ENCODE results near the gene CELSR2. TPM values are rescaled to one million over a fixed set of nuclear protein-coding genes. Genes with fewer than 3 reads are reported as not detected.
A peak's percentile ranks its signal among the peaks of the same experiment; 100 is the strongest.

CELSR2 gene
- polyA plus RNA-seq, 2 donors, result 17.4 to 19.4 TPM

DNA sequence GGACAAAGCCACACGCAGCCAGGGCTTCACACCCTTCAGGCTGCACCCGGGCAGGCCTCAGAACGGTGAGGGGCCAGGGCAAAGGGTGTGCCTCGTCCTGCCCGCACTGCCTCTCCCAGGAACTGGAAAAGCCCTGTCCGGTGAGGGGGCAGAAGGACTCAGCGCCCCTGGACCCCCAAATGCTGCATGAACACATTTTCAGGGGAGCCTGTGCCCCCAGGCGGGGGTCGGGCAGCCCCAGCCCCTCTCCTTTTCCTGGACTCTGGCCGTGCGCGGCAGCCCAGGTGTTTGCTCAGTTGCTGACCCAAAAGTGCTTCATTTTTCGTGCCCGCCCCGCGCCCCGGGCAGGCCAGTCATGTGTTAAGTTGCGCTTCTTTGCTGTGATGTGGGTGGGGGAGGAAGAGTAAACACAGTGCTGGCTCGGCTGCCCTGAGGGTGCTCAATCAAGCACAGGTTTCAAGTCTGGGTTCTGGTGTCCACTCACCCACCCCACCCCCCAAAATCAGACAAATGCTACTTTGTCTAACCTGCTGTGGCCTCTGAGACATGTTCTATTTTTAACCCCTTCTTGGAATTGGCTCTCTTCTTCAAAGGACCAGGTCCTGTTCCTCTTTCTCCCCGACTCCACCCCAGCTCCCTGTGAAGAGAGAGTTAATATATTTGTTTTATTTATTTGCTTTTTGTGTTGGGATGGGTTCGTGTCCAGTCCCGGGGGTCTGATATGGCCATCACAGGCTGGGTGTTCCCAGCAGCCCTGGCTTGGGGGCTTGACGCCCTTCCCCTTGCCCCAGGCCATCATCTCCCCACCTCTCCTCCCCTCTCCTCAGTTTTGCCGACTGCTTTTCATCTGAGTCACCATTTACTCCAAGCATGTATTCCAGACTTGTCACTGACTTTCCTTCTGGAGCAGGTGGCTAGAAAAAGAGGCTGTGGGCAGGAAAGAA lies 25.5 kb downstream of the CELSR2 start:
- Histone ChIP-seq H3K27me3 (ENCODE audit: control insufficient read depth in 1 of 2, insufficient read depth in 2 of 2, low read length in 2 of 2) (no peaks in the 10 kb centered on the region), H3K9me3 (ENCODE audit: control insufficient read depth in 2 of 2, insufficient read depth in 1 of 2, low read depth in 1 of 2, low read length in 1 of 2) (no peaks in the 10 kb centered on the region), H3K4me1 (ENCODE audit: control insufficient read depth in 2 of 2, insufficient read depth in 2 of 2, low read length in 1 of 2) (peaks cover 0 to 16% of the 10 kb centered on the region in 2 donors), H3K36me3 (ENCODE audit: control insufficient read depth in 2 of 2, insufficient read depth in 2 of 2, low read length in 1 of 2) (peaks cover 0 to 27% of the 10 kb centered on the region in 2 donors), H3K4me3 (ENCODE audit: low read depth in 1 of 2, low read length in 2 of 2) (no peak overlapping the region), H3K27ac (ENCODE audit: low read depth in 2 of 2, low read length in 1 of 2) (peak overlapping the region; percentile 85 to 96)
- WGBS, 2 donors, result 24 to 35% methylated on average over 24 of the region's 24 CpGs

DNA sequence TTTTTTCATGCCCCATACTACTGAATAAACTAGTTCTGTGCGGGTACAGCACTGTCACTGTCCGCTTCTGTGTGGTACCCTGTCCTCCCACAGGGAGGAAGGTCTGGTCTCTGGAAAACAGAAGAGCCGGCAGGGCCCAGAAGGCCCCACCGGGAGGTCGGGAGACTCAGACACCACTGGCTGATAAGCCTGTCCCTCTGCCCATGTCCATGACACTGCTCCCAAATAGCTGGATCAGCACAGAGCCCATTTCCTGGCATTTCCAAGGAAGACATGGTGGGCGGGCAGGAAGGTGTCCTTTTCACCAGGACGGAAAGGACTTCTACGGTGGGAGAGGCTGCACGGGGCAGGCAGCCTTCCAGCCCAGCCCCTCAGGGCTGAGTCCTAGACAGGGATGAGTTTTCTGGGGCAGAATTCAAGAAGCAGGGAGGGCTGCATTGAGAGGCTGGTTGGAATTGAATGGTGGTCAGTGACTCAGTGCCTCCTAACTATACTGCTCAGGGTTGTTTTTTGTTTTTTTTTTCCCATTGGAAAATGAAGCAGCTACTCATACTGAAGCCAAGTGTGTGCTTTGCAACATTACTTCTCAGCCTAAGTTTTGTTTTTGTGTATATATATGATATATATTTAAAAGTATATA lies 26.5 kb downstream of the CELSR2 start:
- peaks cover 0 to 16% of the 10 kb centered on the region in 2 donors for H3K4me1 ChIP-seq (ENCODE audit: control insufficient read depth in 2 of 2, insufficient read depth in 2 of 2, low read length in 1 of 2)
- H3K27ac ChIP-seq (ENCODE audit: low read depth in 2 of 2, low read length in 1 of 2), result peak overlapping the region; percentile 66 to 96
- no peak overlapping the region for H3K4me3 ChIP-seq (ENCODE audit: low read depth in 1 of 2, low read length in 2 of 2)
- 55% methylated on average over 9 of the region's 9 CpGs for WGBS, 2 donors
- no peaks in the 10 kb centered on the region for H3K27me3 ChIP-seq (ENCODE audit: control insufficient read depth in 1 of 2, insufficient read depth in 2 of 2, low read length in 2 of 2)
- H3K9me3 ChIP-seq (ENCODE audit: control insufficient read depth in 2 of 2, insufficient read depth in 1 of 2, low read depth in 1 of 2, low read length in 1 of 2), result no peaks in the 10 kb centered on the region
- H3K36me3 ChIP-seq (ENCODE audit: control insufficient read depth in 2 of 2, insufficient read depth in 2 of 2, low read length in 1 of 2), result peaks cover 0 to 20% of the 10 kb centered on the region in 2 donors

DNA sequence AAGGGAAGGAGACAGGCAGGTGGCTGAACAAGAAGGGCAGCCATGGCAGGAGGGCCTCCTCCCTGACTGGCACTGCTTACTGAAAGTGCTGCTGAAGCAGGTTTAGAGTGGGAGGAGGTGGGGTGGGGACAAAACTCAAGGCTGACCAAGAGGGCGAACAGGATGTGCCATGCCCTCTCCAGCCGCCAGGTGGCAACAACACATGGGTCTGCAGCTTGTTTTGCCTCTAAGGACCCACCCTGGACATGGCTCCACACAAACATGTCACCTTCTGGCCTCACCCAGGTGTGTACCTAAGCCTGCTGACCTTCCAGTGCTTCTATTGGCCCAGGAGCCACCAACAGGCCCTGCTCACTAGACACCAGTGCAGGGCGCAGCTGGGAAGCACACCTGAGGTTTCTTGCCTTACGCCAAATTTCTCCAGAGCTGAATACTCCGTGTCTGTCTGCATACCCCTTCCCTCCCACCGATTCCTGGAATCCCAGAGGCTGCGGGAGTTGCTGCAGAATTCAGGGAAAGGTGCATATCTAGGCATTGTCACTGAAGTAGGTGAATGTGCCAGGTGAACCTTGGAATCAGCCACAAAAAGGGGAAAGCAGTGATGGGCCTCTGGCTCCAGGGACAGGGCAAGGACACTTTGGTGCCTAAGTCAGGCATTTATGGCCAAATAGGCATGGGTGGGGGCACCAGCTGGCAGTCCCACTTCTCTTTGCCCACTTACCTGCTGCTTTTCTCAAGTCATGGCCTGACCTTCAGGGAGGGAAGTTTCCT lies 28.3 kb downstream of the CELSR2 start:
- WGBS, 2 donors, result 56 to 68% methylated on average over 7 of the region's 7 CpGs
- Histone ChIP-seq H3K9me3 (ENCODE audit: control insufficient read depth in 2 of 2, insufficient read depth in 1 of 2, low read depth in 1 of 2, low read length in 1 of 2) (no peaks in the 10 kb centered on the region), H3K4me1 (ENCODE audit: control insufficient read depth in 2 of 2, insufficient read depth in 2 of 2, low read length in 1 of 2) (peaks cover 3 to 24% of the 10 kb centered on the region in 2 donors), H3K36me3 (ENCODE audit: control insufficient read depth in 2 of 2, insufficient read depth in 2 of 2, low read length in 1 of 2) (peaks cover 0 to 7% of the 10 kb centered on the region in 2 donors), H3K4me3 (ENCODE audit: low read depth in 1 of 2, low read length in 2 of 2) (no peak overlapping the region), H3K27me3 (ENCODE audit: control insufficient read depth in 1 of 2, insufficient read depth in 2 of 2, low read length in 2 of 2) (no peaks in the 10 kb centered on the region), H3K27ac (ENCODE audit: low read depth in 2 of 2, low read length in 1 of 2) (peak overlapping the region; percentile 71 to 87)

DNA sequence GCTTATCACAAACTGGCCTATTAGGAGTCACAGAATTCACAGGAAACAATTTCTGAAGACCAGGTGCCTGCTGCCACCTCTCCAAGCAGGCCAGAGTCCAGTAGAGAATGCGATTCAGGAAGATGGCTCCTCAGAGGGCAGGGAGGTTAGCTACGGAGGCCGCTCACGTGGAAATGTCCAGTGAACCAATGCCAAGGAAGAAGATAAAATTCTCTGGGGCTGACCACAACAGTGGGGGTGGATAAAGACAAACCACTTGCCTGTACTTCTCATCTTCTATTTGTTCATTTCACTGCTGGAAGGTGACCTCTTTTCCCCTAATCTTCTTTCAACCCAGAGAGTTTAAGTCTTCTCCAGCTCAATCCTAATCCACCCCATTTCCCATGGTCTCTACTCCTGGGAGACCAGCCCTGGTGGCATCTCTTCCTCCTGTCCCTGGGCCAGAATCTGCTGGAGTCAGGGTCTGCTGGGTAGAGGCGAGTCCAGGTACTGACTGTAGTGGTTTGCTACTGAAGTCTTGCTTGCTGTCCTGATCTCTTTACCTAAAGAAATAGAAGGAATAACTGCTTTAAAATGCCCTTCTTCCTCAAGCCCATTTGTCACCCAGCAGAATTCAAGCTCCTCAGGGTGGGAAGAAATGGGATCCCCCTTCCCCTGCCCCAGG lies 30.4 kb downstream of the CELSR2 start:
- peaks cover 3 to 16% of the 10 kb centered on the region in 2 donors for H3K4me1 ChIP-seq (ENCODE audit: control insufficient read depth in 2 of 2, insufficient read depth in 2 of 2, low read length in 1 of 2)

GRCh38 chr1:109280862-109281261 lies 31.5 kb downstream of the CELSR2 start:
- Histone ChIP-seq H3K9me3 (ENCODE audit: control insufficient read depth in 2 of 2, insufficient read depth in 1 of 2, low read depth in 1 of 2, low read length in 1 of 2) (no peaks in the 10 kb centered on the region), H3K27ac (ENCODE audit: low read depth in 2 of 2, low read length in 1 of 2) (no peak overlapping the region), H3K27me3 (ENCODE audit: control insufficient read depth in 1 of 2, insufficient read depth in 2 of 2, low read length in 2 of 2) (no peaks in the 10 kb centered on the region), H3K36me3 (ENCODE audit: control insufficient read depth in 2 of 2, insufficient read depth in 2 of 2, low read length in 1 of 2) (peaks cover 0 to 5% of the 10 kb centered on the region in 2 donors), H3K4me3 (ENCODE audit: low read depth in 1 of 2, low read length in 2 of 2) (no peak overlapping the region), H3K4me1 (ENCODE audit: control insufficient read depth in 2 of 2, insufficient read depth in 2 of 2, low read length in 1 of 2) (peaks cover 3 to 16% of the 10 kb centered on the region in 2 donors)
- 93 to 94% methylated on average over 12 of the region's 12 CpGs for WGBS, 2 donors

More for the DNA sequence above, 30.4 kb downstream of the CELSR2 start:
- Histone ChIP-seq H3K27me3 (ENCODE audit: control insufficient read depth in 1 of 2, insufficient read depth in 2 of 2, low read length in 2 of 2) (no peaks in the 10 kb centered on the region), H3K36me3 (ENCODE audit: control insufficient read depth in 2 of 2, insufficient read depth in 2 of 2, low read length in 1 of 2) (peaks cover 0 to 5% of the 10 kb centered on the region in 2 donors), H3K9me3 (ENCODE audit: control insufficient read depth in 2 of 2, insufficient read depth in 1 of 2, low read depth in 1 of 2, low read length in 1 of 2) (no peaks in the 10 kb centered on the region), H3K4me3 (ENCODE audit: low read depth in 1 of 2, low read length in 2 of 2) (no peak overlapping the region), H3K27ac (ENCODE audit: low read depth in 2 of 2, low read length in 1 of 2) (no peak overlapping the region)
- WGBS, 2 donors, result 94% methylated on average over 5 of the region's 5 CpGs

DNA sequence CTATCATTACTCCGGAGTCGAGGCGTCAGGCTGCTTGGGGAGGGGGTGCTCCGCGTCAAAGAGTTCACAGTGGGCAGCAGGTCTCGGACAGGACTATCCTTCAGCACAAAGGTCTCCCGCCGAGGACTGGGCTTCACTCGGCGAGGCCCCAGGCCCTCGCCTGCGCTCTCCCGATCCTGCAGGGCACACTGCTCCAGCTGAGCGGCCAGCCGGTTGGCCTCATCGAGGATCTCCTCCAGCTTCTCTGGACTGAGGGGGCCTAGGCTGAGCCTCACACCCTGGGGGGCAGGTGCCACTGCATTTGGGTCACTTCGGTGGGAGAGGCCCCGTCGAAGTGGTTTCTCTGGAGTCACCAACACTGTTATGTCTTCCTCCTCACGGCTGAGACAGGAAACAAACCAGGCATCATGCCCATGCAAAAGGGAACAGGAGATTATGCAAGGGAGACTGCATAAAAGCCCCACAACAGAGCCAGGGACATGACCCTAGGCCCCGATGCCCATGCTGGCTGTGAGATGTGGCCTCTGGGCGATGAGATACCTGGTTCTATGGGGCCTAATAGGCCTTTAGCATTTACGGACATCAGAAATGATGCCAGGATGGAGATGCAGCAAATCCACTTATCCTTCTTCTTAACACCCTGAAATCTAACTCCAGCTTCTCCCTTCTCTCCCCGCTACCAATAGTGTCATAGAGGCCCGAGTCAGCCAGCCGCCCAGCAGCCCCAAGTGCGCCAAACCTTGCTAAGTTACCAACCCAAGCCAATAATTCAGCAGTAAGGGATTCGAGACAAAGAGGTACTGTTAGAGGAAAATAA lies 32.5 kb downstream of the CELSR2 start:
- Histone ChIP-seq H3K27me3 (ENCODE audit: control insufficient read depth in 1 of 2, insufficient read depth in 2 of 2, low read length in 2 of 2) (no peaks in the 10 kb centered on the region), H3K9me3 (ENCODE audit: control insufficient read depth in 2 of 2, insufficient read depth in 1 of 2, low read depth in 1 of 2, low read length in 1 of 2) (no peaks in the 10 kb centered on the region), H3K27ac (ENCODE audit: low read depth in 2 of 2, low read length in 1 of 2) (peak overlapping the region in 1 of 2 donors; percentile 82), H3K4me1 (ENCODE audit: control insufficient read depth in 2 of 2, insufficient read depth in 2 of 2, low read length in 1 of 2) (peaks cover 3 to 16% of the 10 kb centered on the region in 2 donors), H3K4me3 (ENCODE audit: low read depth in 1 of 2, low read length in 2 of 2) (peak overlapping the region; percentile 59 to 62), H3K36me3 (ENCODE audit: control insufficient read depth in 2 of 2, insufficient read depth in 2 of 2, low read length in 1 of 2) (peaks cover 0 to 5% of the 10 kb centered on the region in 2 donors)
- 57 to 67% methylated on average over 28 of the region's 28 CpGs for WGBS, 2 donors

DNA sequence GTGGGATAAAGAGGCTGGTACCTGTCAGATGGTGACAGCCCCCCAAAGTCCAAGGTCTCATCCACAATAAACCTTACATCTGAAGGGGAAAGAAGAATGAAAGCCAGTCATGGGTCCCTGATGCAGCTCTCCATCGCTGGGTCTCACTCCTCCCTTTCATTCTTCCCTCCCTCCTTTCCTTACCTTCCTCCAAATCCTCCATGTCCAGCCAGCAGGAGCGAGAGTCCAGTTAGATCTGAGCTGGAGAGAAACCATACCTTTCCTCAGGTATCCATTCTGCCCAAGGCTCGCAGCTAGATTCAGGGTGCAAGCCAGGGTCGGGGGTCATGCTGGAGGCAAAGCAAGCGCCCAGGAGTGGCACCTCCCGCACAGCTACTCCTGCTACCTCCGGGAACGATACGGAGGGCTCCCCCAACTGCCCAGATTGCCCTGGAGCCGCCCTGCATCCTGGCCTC lies 33.2 kb downstream of the CELSR2 start:
- Histone ChIP-seq H3K36me3 (ENCODE audit: control insufficient read depth in 2 of 2, insufficient read depth in 2 of 2, low read length in 1 of 2) (peaks cover 0 to 5% of the 10 kb centered on the region in 2 donors), H3K9me3 (ENCODE audit: control insufficient read depth in 2 of 2, insufficient read depth in 1 of 2, low read depth in 1 of 2, low read length in 1 of 2) (no peaks in the 10 kb centered on the region), H3K27ac (ENCODE audit: low read depth in 2 of 2, low read length in 1 of 2) (peak overlapping the region; percentile 82 to 86), H3K4me3 (ENCODE audit: low read depth in 1 of 2, low read length in 2 of 2) (peak overlapping the region; percentile 59 to 62), H3K4me1 (ENCODE audit: control insufficient read depth in 2 of 2, insufficient read depth in 2 of 2, low read length in 1 of 2) (peaks cover 3 to 13% of the 10 kb centered on the region in 2 donors), H3K27me3 (ENCODE audit: control insufficient read depth in 1 of 2, insufficient read depth in 2 of 2, low read length in 2 of 2) (no peaks in the 10 kb centered on the region)
- WGBS, 2 donors, result 9% methylated on average over 10 of the region's 10 CpGs

DNA sequence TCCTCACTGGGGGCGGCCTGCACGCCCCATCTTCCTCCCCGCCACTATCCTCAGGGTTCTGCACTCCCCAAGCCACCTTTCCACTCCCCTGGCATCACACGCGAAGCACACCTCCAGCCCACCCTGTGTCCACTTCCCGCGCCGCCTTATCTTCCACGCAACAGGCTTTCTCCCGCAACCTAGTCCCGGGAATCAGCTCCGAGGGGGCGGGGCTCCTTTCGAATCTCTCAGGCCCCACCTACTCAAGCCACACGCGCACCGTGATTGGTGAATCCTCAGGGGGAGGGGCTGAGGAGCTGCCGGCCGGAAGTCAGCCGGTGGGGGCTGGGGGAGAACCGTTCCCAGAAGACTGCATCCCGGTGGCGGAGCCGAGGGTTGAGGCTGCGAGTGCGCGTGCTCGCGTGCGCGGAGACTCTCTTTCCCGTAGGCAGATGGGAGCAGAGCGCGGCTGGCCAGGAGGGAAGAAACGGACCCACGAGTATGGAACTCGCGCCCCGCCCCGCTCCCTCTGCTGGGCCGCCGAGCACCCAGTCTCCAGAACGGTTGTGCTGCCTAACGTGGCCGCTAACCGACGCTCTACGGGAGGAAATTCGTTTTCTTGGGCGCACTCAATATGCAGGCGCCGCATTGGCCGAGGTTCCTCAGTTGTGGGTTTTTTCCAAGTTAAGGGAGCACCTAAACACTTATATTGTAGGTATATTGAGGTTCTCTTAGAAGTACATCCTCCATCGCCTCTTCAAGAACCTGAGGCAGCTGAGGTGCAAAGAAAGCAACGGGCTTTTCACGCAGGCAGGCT lies 33.8 kb downstream of the CELSR2 start, which contains the start of gene PSRC1:
Gene PSRC1, minus strand, starts transcription at position 194 of the 796 bp plus-strand sequence.
- Histone ChIP-seq H3K4me3 (ENCODE audit: low read depth in 1 of 2, low read length in 2 of 2) (peak within 1 kb of the TSS; percentile 59 to 62), H3K27ac (ENCODE audit: low read depth in 2 of 2, low read length in 1 of 2) (peak within 1 kb of the TSS; percentile 86 to 98), H3K27me3 (ENCODE audit: control insufficient read depth in 1 of 2, insufficient read depth in 2 of 2, low read length in 2 of 2) (no peaks in the 10 kb centered on the region), H3K36me3 (ENCODE audit: control insufficient read depth in 2 of 2, insufficient read depth in 2 of 2, low read length in 1 of 2) (peaks cover 0 to 5% of the 10 kb centered on the region in 2 donors), H3K4me1 (ENCODE audit: control insufficient read depth in 2 of 2, insufficient read depth in 2 of 2, low read length in 1 of 2) (peaks cover 3 to 9% of the 10 kb centered on the region in 2 donors), H3K9me3 (ENCODE audit: control insufficient read depth in 2 of 2, insufficient read depth in 1 of 2, low read depth in 1 of 2, low read length in 1 of 2) (no peaks in the 10 kb centered on the region)
- WGBS, 2 donors, result 0 to 1% methylated on average over 55 to 56 of the region's 56 CpGs
